ENCODE measurements around the gene GPR132. TPM values are rescaled to one million over a fixed set of nuclear protein-coding genes. Genes with fewer than 3 reads are reported as not detected.

Gene GPR132, protein sequence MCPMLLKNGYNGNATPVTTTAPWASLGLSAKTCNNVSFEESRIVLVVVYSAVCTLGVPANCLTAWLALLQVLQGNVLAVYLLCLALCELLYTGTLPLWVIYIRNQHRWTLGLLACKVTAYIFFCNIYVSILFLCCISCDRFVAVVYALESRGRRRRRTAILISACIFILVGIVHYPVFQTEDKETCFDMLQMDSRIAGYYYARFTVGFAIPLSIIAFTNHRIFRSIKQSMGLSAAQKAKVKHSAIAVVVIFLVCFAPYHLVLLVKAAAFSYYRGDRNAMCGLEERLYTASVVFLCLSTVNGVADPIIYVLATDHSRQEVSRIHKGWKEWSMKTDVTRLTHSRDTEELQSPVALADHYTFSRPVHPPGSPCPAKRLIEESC
- total RNA-seq = under 0.01 and 0.55 TPM in 2 replicates

DNA sequence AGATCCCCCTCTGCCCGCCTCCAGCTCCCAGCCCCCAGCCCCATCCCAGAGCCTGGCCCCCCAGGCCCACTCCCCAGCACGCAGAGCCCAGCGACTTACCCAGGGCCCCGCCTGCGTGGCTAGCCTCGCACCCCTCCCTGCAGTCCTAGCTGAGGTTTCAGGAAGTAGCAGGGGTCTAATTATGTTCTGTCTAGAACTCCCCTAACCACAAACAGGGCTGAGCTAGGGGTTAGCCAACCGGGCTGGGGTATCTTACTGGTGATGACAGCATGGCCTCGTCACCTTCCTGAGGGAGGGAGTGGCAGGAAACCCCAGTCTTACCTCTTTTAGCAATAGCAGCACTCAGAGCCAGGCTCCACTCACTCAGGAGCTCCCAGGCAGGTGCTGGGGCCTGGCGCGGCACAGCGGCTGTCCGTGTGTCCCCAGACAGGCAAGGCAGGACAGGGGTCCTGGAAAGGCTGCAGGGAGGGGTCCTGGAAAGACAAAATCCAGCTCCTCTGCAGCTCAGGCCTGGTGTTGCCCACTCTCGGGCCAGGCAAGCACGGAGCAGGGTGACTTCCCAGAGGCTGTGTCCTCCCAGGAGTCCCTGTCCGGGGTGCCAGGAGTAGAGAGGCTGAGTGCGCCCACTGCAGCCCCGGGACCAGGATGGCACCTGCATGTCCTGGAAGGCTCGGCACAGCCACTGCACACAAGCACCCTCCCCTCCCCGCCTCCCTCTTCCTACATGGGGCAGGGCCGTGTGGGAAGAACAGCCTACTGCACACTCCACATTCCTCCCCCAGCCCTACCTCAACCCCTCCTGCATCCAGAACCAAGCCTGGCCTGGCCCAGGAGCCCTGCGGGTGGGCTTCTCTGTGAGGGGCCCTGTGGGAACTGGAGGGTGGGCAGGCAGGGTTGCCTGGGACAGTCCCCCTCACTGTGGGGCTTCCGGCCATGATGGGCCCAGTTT lies at the start of gene GPR132:
Gene GPR132, minus strand, starts transcription at position 151 of the 949 bp plus-strand sequence. CDS start 10,010 bp downstream, outside the sequence.

DNA sequence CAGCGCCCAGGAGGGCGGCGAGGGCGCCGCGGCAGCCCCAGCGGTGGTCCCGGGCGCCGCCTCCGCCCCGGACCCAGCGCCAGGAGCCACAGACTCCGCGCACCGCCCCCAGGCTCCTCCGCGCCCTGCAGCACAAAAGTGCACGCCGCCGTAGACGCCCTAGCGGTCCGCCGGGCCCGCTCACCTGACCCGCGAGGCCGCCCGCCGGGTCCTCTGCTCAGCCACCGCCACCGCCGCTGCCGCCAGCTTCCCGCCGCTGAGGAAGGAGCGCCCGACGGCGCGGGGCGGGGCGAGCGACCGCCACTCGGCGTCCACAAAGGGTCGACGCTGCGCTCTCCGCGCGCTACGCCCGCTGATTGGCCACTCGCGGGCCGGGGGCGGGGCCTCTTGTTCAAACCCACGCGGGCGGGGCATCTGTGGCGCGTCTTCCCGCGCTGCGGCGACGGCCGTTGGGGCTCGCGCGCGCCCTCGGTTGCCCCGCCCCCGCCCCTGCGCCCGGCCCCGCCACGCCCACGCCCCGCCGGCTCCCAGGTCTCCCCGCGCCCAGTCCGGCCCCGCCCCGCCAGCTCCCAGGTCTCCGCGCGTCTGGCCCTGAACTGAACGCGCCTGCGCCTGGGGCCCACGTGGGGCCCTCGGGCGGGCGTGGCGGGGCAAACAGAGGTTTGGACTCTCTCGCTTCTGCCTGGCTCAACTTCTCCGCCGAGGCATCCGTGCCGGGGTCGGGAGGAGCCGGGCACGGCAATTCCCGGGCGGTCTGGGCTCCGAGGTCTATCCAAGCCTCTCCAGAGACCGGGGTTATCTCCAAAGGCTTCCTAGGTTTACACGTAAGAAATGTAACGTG lies 44.2 kb downstream of the GPR132 start, which contains the start of gene CDCA4:
Gene CDCA4, minus strand, starts transcription at position 269 of the 841 bp plus-strand sequence. CDS start 9,154 bp downstream, outside the sequence.

Other genes starting within 250 kb of the GPR132 start
- 9.0 and 14.0 TPM in 2 replicates for gene CEP170B, start 200.2 kb downstream of the GPR132 start, total RNA-seq
- gene PLD4, start 140.6 kb downstream of the GPR132 start, total RNA-seq = 0.09 and 0.14 TPM in 2 replicates
- 59.3 and 96.1 TPM in 2 replicates for gene AHNAK2, start 87.1 kb downstream of the GPR132 start, total RNA-seq
- gene CLBA1, start 79.6 kb downstream of the GPR132 start, total RNA-seq = 6.0 and 7.1 TPM in 2 replicates
- 6.7 and 8.3 TPM in 2 replicates for gene CDCA4, start 44.3 kb downstream of the GPR132 start, total RNA-seq
- gene JAG2, start 103.3 kb upstream of the GPR132 start, total RNA-seq = 0.57 and 1.2 TPM in 2 replicates
- 10.7 and 12.8 TPM in 2 replicates for gene NUDT14, start 115.9 kb upstream of the GPR132 start, total RNA-seq
- 31.9 and 41.1 TPM in 2 replicates for gene BTBD6, start 183.1 kb upstream of the GPR132 start, total RNA-seq
- 32.6 and 34.5 TPM in 2 replicates for gene BRF1, start 235.6 kb upstream of the GPR132 start, total RNA-seq
- 32.7 and 48.3 TPM in 2 replicates for gene PACS2, start 249.3 kb upstream of the GPR132 start, total RNA-seq

Data from smooth muscle cell of bladder (primary cell).